ENCODE results near the gene EPN2.

The EPN2 gene

GRCh38 chr17:19322861-19323260 is 85.7 kb downstream of the EPN2 start:
- no peak overlapping the region for H3K4me3 ChIP-seq (ENCODE audit: low read depth, low read length)
- TF ChIP-seq, protein P1, sequence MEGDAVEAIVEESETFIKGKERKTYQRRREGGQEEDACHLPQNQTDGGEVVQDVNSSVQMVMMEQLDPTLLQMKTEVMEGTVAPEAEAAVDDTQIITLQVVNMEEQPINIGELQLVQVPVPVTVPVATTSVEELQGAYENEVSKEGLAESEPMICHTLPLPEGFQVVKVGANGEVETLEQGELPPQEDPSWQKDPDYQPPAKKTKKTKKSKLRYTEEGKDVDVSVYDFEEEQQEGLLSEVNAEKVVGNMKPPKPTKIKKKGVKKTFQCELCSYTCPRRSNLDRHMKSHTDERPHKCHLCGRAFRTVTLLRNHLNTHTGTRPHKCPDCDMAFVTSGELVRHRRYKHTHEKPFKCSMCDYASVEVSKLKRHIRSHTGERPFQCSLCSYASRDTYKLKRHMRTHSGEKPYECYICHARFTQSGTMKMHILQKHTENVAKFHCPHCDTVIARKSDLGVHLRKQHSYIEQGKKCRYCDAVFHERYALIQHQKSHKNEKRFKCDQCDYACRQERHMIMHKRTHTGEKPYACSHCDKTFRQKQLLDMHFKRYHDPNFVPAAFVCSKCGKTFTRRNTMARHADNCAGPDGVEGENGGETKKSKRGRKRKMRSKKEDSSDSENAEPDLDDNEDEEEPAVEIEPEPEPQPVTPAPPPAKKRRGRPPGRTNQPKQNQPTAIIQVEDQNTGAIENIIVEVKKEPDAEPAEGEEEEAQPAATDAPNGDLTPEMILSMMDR (IDR thresholded peaks at IDR 0.05; ENCODE audit: borderline replicate concordance, insufficient read depth, low read depth, low read length), result no peak

DNA sequence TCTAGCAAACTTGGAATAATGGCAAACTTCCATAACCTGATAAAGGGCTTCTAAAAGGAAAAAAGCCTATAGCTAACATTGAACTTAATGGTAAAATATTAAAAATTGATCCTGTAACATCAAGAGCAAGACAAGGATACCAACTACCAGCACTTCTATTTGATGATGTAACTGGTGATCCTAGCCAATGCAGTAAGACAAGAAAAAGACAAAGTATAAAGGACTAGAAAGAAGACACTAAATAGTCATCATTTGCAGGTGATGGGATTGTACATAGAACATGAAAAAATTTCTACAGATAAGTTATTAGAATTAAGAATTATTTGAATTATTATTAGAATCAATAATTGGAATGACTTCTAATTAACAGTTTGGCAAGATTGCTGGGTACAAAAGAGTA is 88.4 kb downstream of the EPN2 start:
- TF ChIP-seq, protein P1 (IDR thresholded peaks at IDR 0.05; ENCODE audit: borderline replicate concordance, insufficient read depth, low read depth, low read length), result no peak
- H3K4me3 ChIP-seq (ENCODE audit: low read depth, low read length), result no peak overlapping the region

DNA sequence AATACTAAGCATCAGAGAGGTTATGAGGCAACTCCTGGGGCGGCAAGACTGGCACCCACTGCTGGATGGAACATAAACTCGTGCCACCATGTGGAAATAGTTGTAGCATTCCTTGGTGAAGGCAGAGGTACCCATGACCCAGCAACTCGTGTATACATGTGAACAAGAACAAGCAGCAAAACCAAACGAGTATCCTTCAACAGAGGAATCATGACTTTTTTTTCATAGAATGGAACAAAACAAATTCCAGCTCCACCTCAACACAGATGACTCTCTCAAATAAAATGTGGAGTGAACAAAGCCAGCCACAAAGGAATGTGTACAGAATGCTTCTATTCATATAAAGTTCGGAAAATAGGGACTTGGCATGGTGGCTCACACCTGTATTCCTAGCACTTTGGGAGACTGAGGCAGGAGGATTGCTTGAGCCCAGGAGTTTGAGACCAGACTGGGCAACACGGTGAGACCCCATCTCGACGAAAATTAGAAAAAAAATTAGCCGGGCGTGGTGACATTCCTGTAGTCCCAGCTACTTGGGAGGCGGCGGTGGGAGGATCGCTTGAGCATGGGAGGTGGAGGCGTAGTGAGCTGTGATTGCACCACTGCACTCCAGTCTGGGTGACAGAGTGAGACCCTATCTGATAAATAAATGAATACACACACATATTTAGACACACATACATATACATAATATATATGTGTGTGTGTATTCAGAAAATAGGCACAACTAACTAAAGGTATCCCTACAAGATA is 90.0 kb downstream of the EPN2 start:
- TF ChIP-seq, protein P1 (IDR thresholded peaks at IDR 0.05; ENCODE audit: borderline replicate concordance, insufficient read depth, low read depth, low read length), result no peak
- no peak overlapping the region for H3K4me3 ChIP-seq (ENCODE audit: low read depth, low read length)

DNA sequence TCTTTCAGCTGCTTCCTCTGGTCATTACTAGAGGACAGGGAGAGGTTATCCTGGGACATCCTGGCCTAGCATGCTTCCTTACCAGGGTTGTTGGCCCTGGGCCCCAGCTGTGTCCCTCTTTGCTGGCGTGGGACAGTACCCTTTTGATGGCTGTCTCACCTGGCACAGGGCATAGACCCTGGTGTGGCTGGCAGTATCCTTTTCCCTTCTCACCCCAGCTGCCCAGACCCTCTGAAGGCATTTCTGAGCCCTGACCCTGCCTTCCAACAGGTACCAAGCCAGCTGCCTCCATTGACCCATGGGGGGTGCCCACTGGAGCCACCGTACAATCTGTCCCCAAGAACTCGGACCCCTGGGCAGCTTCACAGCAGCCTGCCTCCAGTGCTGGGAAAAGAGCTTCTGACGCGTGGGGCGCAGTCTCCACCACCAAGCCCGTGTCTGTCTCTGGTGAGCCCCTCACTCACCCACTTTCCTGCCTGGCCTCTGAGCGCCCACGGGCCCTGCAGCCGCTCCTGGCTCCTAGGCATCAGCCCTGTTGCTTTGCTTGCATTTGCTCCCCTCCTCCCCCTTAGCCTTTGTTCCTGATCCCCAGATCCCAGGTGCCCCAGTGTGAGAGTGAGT is 91.4 kb downstream of the EPN2 start:
- no peak overlapping the region for H3K4me3 ChIP-seq (ENCODE audit: low read depth, low read length)
- TF ChIP-seq, protein P1 (IDR thresholded peaks at IDR 0.05; ENCODE audit: borderline replicate concordance, insufficient read depth, low read depth, low read length), result no peak

DNA sequence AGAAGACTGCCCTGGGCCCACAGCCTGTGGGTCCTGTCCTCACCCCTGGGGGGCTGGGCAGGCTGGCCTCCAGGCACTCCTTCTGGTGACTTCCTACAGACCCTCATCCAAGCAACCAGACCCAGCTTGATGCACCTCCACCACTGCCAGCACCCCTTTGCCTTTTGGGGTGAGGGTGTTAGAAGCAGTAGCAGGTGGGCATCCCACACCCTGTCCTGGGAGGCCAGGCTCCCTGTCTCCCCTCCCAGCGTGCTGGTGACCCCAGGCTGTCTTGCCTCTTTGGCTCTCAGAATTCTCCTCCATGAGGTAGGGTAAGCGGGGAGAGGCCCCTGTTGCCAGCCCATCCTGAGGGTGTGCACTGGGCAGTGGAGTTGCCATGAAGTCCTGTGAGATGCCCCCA is 92.0 kb downstream of the EPN2 start:
- no peak overlapping the region for H3K4me3 ChIP-seq (ENCODE audit: low read depth, low read length)
- TF ChIP-seq, protein P1 (IDR thresholded peaks at IDR 0.05; ENCODE audit: borderline replicate concordance, insufficient read depth, low read depth, low read length), result no peak

GRCh38 chr17:19329839-19330238 is 92.7 kb downstream of the EPN2 start:
- no peak overlapping the region for H3K4me3 ChIP-seq (ENCODE audit: low read depth, low read length)
- TF ChIP-seq, protein P1 (IDR thresholded peaks at IDR 0.05; ENCODE audit: borderline replicate concordance, insufficient read depth, low read depth, low read length), result no peak

- no peak overlapping the region for H3K4me3 ChIP-seq (ENCODE audit: low read depth, low read length)
- TF ChIP-seq, protein P1 (IDR thresholded peaks at IDR 0.05; ENCODE audit: borderline replicate concordance, insufficient read depth, low read depth, low read length), result no peak
These were observed 93.1 kb downstream of the EPN2 start for GRCh38 chr17:19330271-19330670.
